GM12801 (cell line): ENCODE data around the gene C6orf47.

Experiments
- CTCF ChIP-seq: IDR thresholded peaks from one replicate; pipeline ENCODE4 v1.5.1; 2011; ENCODE audit warnings: control low read depth; ENCODE audit not compliant: insufficient read length; ENCODE audit errors: extremely low read depth

The C6orf47 gene

GRCh38 chr6:31681135-31681671 is 20.6 kb upstream of the C6orf47 start:
- no peak for TF ChIP-seq CTCF

GRCh38 chr6:31680226-31681134 is 19.9 kb upstream of the C6orf47 start, which contains the start of gene LY6G5C:
TSS of gene LY6G5C (minus strand) at chr6:31681067. CDS start at chr6:31680373, 694 bp downstream.
- no peak for TF ChIP-seq CTCF

- TF ChIP-seq CTCF = no peak
Observed at GRCh38 chr6:31677955-31678354, 17.4 kb upstream of the C6orf47 start.

GRCh38 chr6:31676904-31677303 is 16.3 kb upstream of the C6orf47 start:
- TF ChIP-seq CTCF = no peak

- no peak for TF ChIP-seq CTCF
Observed at GRCh38 chr6:31676322-31676903, 15.8 kb upstream of the C6orf47 start.

- no peak for TF ChIP-seq CTCF
Observed at GRCh38 chr6:31669676-31670075, 9.1 kb upstream of the C6orf47 start, which contains the start of gene LY6G5B. TSS of gene LY6G5B (plus strand) at chr6:31669976. CDS start at chr6:31670951, 975 bp downstream.

- TF ChIP-seq CTCF = no peak
Observed at GRCh38 chr6:31666337-31666965, 5.9 kb upstream of the C6orf47 start.
